GM23338 (cell line): Measurements from ENCODE around the gene CATSPER3. TPM values are rescaled to one million over a fixed set of nuclear protein-coding genes. Genes with fewer than 3 reads are reported as not detected.

Experiments used
- CREB1 ChIP-seq: fragments of 250-450 bp; sonication (Bioruptor Pico); IDR thresholded peaks from 2 replicates; pipeline ENCODE4 v1.5.0; 2020; ENCODE audit warnings: low read depth, mild to moderate bottlenecking, moderate library complexity
- EZH2 ChIP-seq: fragments of 200-600 bp; sonication (generic); IDR thresholded peaks from one replicate; pipeline ENCODE4 v1.8.0; 2017; ENCODE audit warnings: antibody characterized with exemption, mild to moderate bottlenecking, low read depth; ENCODE audit not compliant: unreplicated experiment
- EZH2phosphoT487 ChIP-seq: fragments of 200-600 bp; sonication (generic); IDR thresholded peaks from one replicate; pipeline ENCODE4 v1.8.1; 2018; ENCODE audit warnings: antibody characterized with exemption; ENCODE audit not compliant: unreplicated experiment
- NANOG ChIP-seq: IDR thresholded peaks from 2 replicates; pipeline ENCODE4 v1.6.1; 2016; ENCODE audit warnings: antibody characterized with exemption, borderline replicate concordance
- POLR2AphosphoS5 ChIP-seq: IDR thresholded peaks from 2 replicates; pipeline ENCODE4 v1.6.1; 2016; ENCODE audit warnings: antibody characterized with exemption, low read depth
- ZNF114 ChIP-seq: fragments of 250-450 bp; sonication (Bioruptor Pico); IDR thresholded peaks from 2 replicates; pipeline ENCODE4 v1.5.0; 2020; ENCODE audit warnings: mild to moderate bottlenecking, moderate library complexity
- polyA plus RNA-seq: library from polyadenylated mRNA; unstranded; fragments of >200 nt; fragmentation: Nextera tagmentation; extraction: Ambion mirVana; gene quantifications from 2 replicates; pipeline ENCODE4 v1.2.1, GENCODE V29; 2016
- total RNA-seq: library from RNA; depleted of rRNA; stranded (reverse); fragments of >200 nt; shearing (Covaris generic); gene quantifications from 2 replicates; pipeline ENCODE4 v1.2.3, GENCODE V29; 2014
- TF ChIP-seq, protein P1 (sequence below): fragments of 250-450 bp; sonication (Bioruptor Pico); IDR thresholded peaks from 2 replicates; pipeline ENCODE4 v1.5.0; 2020; ENCODE audit warnings: mild to moderate bottlenecking, moderate library complexity
- TF ChIP-seq, protein P2 (sequence below): IDR thresholded peaks from 2 replicates; pipeline ENCODE4 v1.6.1; 2016; ENCODE audit warnings: antibody characterized with exemption

The CATSPER3 gene
- total and polyA plus RNA-seq, 2 experiments from 2014 or later, result 0.19 TPM; not detected in 1

DNA sequence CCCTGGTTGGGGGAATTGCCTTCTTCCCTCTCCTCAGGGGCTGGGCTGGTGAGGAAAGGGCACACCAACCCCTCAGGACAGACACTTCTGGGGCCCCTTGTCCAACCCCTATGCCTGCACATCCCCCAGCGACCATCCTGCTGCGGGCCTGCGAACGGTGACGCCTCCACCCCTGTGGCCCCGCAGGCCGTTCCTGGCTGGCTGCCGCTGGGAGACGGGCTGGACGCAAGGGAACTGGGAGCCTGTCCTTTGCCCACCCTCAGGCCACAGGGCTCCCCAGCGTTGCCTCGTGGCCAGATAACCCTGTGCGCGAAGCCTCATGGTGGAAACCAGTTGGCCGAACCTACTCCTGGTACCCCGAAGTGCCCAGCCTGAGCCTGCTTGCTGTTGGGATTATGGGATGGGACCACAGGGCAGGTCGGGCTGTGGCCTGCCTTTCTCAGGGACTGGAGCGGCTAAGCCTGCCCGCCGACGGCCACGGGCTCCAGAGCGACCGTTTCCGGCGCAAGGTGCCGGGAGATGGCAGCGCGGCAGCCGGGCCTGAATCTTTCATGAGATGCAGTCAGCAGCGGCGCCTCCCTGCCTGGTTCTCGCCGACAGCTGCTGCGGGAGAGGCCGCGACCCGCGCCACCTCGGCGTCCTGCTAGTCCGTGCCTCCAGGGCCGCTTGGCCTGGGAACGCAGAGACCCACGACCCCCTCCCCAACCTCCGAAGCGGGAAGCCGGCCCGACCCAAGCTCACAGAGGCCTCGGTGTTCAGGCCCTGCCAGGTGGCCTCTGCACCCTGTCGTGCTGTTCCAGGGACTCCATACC lies 72.8 kb downstream of the CATSPER3 start (continued):
- TF ChIP-seq, protein P1, sequence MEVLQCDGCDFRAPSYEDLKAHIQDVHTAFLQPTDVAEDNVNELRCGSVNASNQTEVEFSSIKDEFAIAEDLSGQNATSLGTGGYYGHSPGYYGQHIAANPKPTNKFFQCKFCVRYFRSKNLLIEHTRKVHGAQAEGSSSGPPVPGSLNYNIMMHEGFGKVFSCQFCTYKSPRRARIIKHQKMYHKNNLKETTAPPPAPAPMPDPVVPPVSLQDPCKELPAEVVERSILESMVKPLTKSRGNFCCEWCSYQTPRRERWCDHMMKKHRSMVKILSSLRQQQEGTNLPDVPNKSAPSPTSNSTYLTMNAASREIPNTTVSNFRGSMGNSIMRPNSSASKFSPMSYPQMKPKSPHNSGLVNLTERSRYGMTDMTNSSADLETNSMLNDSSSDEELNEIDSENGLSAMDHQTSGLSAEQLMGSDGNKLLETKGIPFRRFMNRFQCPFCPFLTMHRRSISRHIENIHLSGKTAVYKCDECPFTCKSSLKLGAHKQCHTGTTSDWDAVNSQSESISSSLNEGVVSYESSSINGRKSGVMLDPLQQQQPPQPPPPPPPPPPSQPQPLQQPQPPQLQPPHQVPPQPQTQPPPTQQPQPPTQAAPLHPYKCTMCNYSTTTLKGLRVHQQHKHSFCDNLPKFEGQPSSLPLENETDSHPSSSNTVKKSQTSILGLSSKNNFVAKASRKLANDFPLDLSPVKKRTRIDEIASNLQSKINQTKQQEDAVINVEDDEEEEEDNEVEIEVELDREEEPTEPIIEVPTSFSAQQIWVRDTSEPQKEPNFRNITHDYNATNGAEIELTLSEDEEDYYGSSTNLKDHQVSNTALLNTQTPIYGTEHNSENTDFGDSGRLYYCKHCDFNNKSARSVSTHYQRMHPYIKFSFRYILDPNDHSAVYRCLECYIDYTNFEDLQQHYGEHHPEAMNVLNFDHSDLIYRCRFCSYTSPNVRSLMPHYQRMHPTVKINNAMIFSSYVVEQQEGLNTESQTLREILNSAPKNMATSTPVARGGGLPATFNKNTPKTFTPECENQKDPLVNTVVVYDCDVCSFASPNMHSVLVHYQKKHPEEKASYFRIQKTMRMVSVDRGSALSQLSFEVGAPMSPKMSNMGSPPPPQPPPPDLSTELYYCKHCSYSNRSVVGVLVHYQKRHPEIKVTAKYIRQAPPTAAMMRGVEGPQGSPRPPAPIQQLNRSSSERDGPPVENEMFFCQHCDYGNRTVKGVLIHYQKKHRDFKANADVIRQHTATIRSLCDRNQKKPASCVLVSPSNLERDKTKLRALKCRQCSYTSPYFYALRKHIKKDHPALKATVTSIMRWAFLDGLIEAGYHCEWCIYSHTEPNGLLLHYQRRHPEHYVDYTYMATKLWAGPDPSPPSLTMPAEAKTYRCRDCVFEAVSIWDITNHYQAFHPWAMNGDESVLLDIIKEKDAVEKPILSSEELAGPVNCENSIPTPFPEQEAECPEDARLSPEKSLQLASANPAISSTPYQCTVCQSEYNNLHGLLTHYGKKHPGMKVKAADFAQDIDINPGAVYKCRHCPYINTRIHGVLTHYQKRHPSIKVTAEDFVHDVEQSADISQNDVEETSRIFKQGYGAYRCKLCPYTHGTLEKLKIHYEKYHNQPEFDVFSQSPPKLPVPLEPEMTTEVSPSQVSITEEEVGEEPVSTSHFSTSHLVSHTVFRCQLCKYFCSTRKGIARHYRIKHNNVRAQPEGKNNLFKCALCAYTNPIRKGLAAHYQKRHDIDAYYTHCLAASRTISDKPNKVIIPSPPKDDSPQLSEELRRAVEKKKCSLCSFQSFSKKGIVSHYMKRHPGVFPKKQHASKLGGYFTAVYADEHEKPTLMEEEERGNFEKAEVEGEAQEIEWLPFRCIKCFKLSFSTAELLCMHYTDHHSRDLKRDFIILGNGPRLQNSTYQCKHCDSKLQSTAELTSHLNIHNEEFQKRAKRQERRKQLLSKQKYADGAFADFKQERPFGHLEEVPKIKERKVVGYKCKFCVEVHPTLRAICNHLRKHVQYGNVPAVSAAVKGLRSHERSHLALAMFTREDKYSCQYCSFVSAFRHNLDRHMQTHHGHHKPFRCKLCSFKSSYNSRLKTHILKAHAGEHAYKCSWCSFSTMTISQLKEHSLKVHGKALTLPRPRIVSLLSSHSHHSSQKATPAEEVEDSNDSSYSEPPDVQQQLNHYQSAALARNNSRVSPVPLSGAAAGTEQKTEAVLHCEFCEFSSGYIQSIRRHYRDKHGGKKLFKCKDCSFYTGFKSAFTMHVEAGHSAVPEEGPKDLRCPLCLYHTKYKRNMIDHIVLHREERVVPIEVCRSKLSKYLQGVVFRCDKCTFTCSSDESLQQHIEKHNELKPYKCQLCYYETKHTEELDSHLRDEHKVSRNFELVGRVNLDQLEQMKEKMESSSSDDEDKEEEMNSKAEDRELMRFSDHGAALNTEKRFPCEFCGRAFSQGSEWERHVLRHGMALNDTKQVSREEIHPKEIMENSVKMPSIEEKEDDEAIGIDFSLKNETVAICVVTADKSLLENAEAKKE (CRISPR knock-in tag), result no peak
- TF ChIP-seq, protein P2, sequence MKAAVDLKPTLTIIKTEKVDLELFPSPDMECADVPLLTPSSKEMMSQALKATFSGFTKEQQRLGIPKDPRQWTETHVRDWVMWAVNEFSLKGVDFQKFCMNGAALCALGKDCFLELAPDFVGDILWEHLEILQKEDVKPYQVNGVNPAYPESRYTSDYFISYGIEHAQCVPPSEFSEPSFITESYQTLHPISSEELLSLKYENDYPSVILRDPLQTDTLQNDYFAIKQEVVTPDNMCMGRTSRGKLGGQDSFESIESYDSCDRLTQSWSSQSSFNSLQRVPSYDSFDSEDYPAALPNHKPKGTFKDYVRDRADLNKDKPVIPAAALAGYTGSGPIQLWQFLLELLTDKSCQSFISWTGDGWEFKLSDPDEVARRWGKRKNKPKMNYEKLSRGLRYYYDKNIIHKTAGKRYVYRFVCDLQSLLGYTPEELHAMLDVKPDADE, result no peak
- TF ChIP-seq NANOG (no peak), POLR2AphosphoS5 (no peak), EZH2 (peak; percentile 96), CREB1 (CRISPR knock-in tag) (no peak), EZH2phosphoT487 (peak; percentile 90), ZNF114 (CRISPR knock-in tag) (no peak)
